B cell (primary cell): Measurements from ENCODE around the gene REPS2. TPM values are rescaled to one million over a fixed set of nuclear protein-coding genes. Genes with fewer than 3 reads are reported as not detected.

Source experiments
- ATAC-seq: fragments of 200-7000 bp; cut with Tn5 transposase; one replicate; pipeline ENCODE4 v1.10.0; 2021; ENCODE audit warnings: low read depth, mild to moderate bottlenecking, moderate number of reproducible peaks, moderate library complexity
- CTCF ChIA-PET: fragments of 350-600 bp; sonication (Branson Sonifier 250); formaldehyde crosslinking; loops from one replicate; lab custom pipeline; 2021; ENCODE audit warnings: antibody characterized with exemption, inconsistent platforms; lab: Charles Lee
- POLR2A ChIA-PET: fragments of 350-600 bp; sonication (Branson Sonifier 250); formaldehyde crosslinking; loops from one replicate; lab custom pipeline; 2021; ENCODE audit warnings: antibody characterized with exemption; lab: Charles Lee
- DNase-seq: peaks from one replicate; pipeline ENCODE4 v3.0.0; 2013
- H2AFZ ChIP-seq: 2 replicates; pipeline ENCODE4 v1.6.1; 2012; ENCODE audit warnings: mild to moderate bottlenecking, low read depth, low read length; ENCODE audit not compliant: insufficient read depth, poor library complexity, severe bottlenecking
- H3K27ac ChIP-seq, 2 donors: 1 replicate in 1 of 2; 2 replicates in 1 of 2; pipeline ENCODE4 v1.5.1; 2012 to 2013; ENCODE audit warnings: low read length in 2 of 2, mild to moderate bottlenecking in 2 of 2, moderate library complexity in 1 of 2
- H3K27me3 ChIP-seq, 4 experiments: fragments of 200-600 bp in 1 of 4; sonication (generic) in 1 of 4; replicated peaks in 1 of 4; 1 replicate in 2 of 4; 2 replicates in 2 of 4; pipeline versions ENCODE4 v1.6.1 to v1.7.0; 2013 to 2016; ENCODE audit warnings: low read length in 3 of 4, mild to moderate bottlenecking in 2 of 4, mixed read lengths in 1 of 4, moderate library complexity in 1 of 4; ENCODE audit not compliant: insufficient read depth in 4 of 4, control insufficient read depth in 3 of 4; ENCODE audit errors: control extremely low read depth in 1 of 4
- H3K36me3 ChIP-seq, 2 experiments: replicated peaks in 1 of 2; 1 replicate in 1 of 2; 2 replicates in 1 of 2; pipeline versions ENCODE4 v1.6.1 to v1.7.1; 2013; ENCODE audit warnings: low read length in 1 of 2; ENCODE audit not compliant: insufficient read depth in 2 of 2, control insufficient read depth in 1 of 2; ENCODE audit errors: control extremely low read depth in 1 of 2, extremely low read depth in 1 of 2
- H3K4me1 ChIP-seq, 2 donors: fragments of 200-600 bp in 1 of 2; sonication (generic) in 1 of 2; 1 replicate in 1 of 2; 2 replicates in 1 of 2; pipeline versions ENCODE4 v1.5.1 to v1.6.1; 2013 to 2017; ENCODE audit warnings: low read length in 2 of 2; ENCODE audit not compliant: control insufficient read depth in 2 of 2, insufficient read depth in 2 of 2
- H3K4me2 ChIP-seq: replicated peaks from 2 replicates; pipeline ENCODE3; 2012; ENCODE audit warnings: mild to moderate bottlenecking, low read depth, low read length; ENCODE audit not compliant: poor library complexity, severe bottlenecking
- H3K4me3 ChIP-seq, 5 experiments: fragments of 200-600 bp in 1 of 5; sonication (generic) in 1 of 5; 1 replicate in 3 of 5; 2 replicates in 2 of 5; pipeline versions ENCODE4 v1.5.1 to v1.7.0; 2011 to 2016; ENCODE audit warnings: low read length in 4 of 5, mild to moderate bottlenecking in 4 of 5, low read depth in 2 of 5, control low read depth in 1 of 5, moderate library complexity in 1 of 5; ENCODE audit not compliant: insufficient read depth in 1 of 5; ENCODE audit errors: control extremely low read depth in 1 of 5, extremely low read depth in 1 of 5
- H3K79me2 ChIP-seq: fragments of 200-600 bp; sonication (generic); one replicate; pipeline ENCODE4 v1.6.0; 2016; ENCODE audit warnings: low read length; ENCODE audit not compliant: control insufficient read depth, insufficient read depth
- H3K9ac ChIP-seq: fragments of 200-600 bp; sonication (generic); 2 replicates; pipeline ENCODE4 v1.6.1; 2017; ENCODE audit warnings: mild to moderate bottlenecking, low read length, moderate library complexity
- H3K9me3 ChIP-seq, 3 donors: one replicate each; pipeline versions ENCODE4 v1.6.1 to v1.7.1; 2013; ENCODE audit warnings: low read length in 2 of 3; ENCODE audit not compliant: control insufficient read depth in 2 of 3, insufficient read depth in 1 of 3; ENCODE audit errors: control extremely low read depth in 1 of 3
- H4K20me1 ChIP-seq: 2 replicates; pipeline ENCODE4 v1.6.0; 2012; ENCODE audit warnings: mild to moderate bottlenecking, low read length; ENCODE audit not compliant: insufficient read depth, control insufficient read depth, poor library complexity, severe bottlenecking
- H3K27ac Mint-ChIP-seq: one replicate; pipeline ENCODE4 v1.8.0; 2021; ENCODE audit warnings: mixed read lengths
- H3K27me3 Mint-ChIP-seq: one replicate; pipeline ENCODE4 v1.8.0; 2021; ENCODE audit warnings: mixed read lengths
- H3K4me1 Mint-ChIP-seq: one replicate; pipeline ENCODE4 v1.8.0; 2021; ENCODE audit warnings: mixed read lengths
- H3K4me3 Mint-ChIP-seq: one replicate; pipeline ENCODE4 v1.8.0; 2021; ENCODE audit warnings: mixed read lengths
- H3K9me3 Mint-ChIP-seq: one replicate; pipeline ENCODE4 v1.8.0; 2022; ENCODE audit warnings: mixed read lengths; ENCODE audit not compliant: insufficient read depth
- CTCF ChIP-seq: fragments of 200-600 bp; IDR thresholded peaks from one replicate; pipeline ENCODE4 v1.8.0; 2022; ENCODE audit warnings: antibody characterized with exemption, mild to moderate bottlenecking
- EZH2 ChIP-seq: IDR thresholded peaks from 2 replicates; pipeline ENCODE4 v1.6.1; 2012; ENCODE audit warnings: borderline replicate concordance, low read depth, mild to moderate bottlenecking, moderate library complexity, low read length; ENCODE audit not compliant: insufficient read depth, poor library complexity, severe bottlenecking
- WGBS: methylation state at CpG from one replicate; pipeline ENCODE4 v1.1.5; 2013; ENCODE audit warnings: missing lambda C conversion rate; ENCODE audit not compliant: insufficient coverage; 5-methylcytosine and 5-hydroxymethylcytosine counted together
- intact Hi-C: fragments of 100-400 bp; cut with micrococcal nuclease; formaldehyde crosslinking; loops from one replicate; pipeline ENCODE4 v1.10.0; 2022
- polyA plus RNA-seq: library from polyadenylated mRNA; depleted of rRNA; stranded (reverse); fragments of >200 nt; gene quantifications from 2 replicates; pipeline ENCODE4 v1.2.3, GENCODE V29; 2012
- total RNA-seq, 2 donors: library from RNA; stranded (reverse); fragments of 120-200 nt in 1 of 2; gene quantifications; 1 replicate in 1 of 2; 2 replicates in 1 of 2; pipeline versions ENCODE4 v1.2.3 to v1.2.4, GENCODE V29; 2013 to 2022

The REPS2 gene
- total and polyA plus RNA-seq, 2 donors (not counting 1 experiment from before 2014, with no cell fraction given) = 1.1 to 4.9 TPM

GRCh38 chrX:17014216-17014615, 67.8 kb downstream of the REPS2 start:
- no peak for DNase-seq
- Histone ChIP-seq H3K36me3 (no peaks in the 10 kb centered on the region), H3K9ac (no peak overlapping the region), H3K9me3 (no peaks in the 10 kb centered on the region), H3K4me3 (no peak overlapping the region), H3K27ac (no peak overlapping the region), H3K4me2 (no peak overlapping the region), H3K79me2 (no peaks in the 10 kb centered on the region), H3K4me1 (peaks cover 3 to 4% of the 10 kb centered on the region in 2 donors), H2AFZ (no peak overlapping the region), H3K27me3 (no peaks in the 10 kb centered on the region), H4K20me1 (no peaks in the 10 kb centered on the region)
- Mint-ChIP-seq H3K9me3 (no peaks in the 10 kb centered on the region), H3K27me3 (no peaks in the 10 kb centered on the region), H3K27ac (no peak overlapping the region), H3K4me1 (peaks cover 7% of the 10 kb centered on the region), H3K4me3 (no peak overlapping the region)
- no peak for ATAC-seq
- TF ChIP-seq CTCF (no peak), EZH2 (no peak)
- intact Hi-C loops = no loop called here
- CTCF ChIA-PET = interaction anchor here (0.8 kb wide), 1 partner anchor 188 kb away, joined by 3 read pairs; no protein-coding TSS in a partner anchor
- no CpG with 5 or more reads among the region's 3 CpGs for WGBS
- POLR2A ChIA-PET = no interaction called here

GRCh38 chrX:17017134-17017533, 70.7 kb downstream of the REPS2 start:
- ChIA-PET CTCF (no interaction called here), POLR2A (no interaction called here)
- no peak for ATAC-seq
- no peaks in the 10 kb centered on the region for H3K79me2 ChIP-seq
- H3K36me3 ChIP-seq = no peaks in the 10 kb centered on the region
- no peaks in the 10 kb centered on the region for H3K9me3 Mint-ChIP-seq
- no CpG with 5 or more reads among the region's 4 CpGs for WGBS
- no peak overlapping the region for H3K9ac ChIP-seq
- no peak overlapping the region for H3K4me3 ChIP-seq
- H3K9me3 ChIP-seq = no peaks in the 10 kb centered on the region
- H2AFZ ChIP-seq = no peak overlapping the region
- TF ChIP-seq EZH2 (no peak), CTCF (no peak)
- H3K27me3 ChIP-seq = no peaks in the 10 kb centered on the region
- no peak for DNase-seq
- H3K4me1 Mint-ChIP-seq = peaks cover 7% of the 10 kb centered on the region
- no peak overlapping the region for H3K27ac Mint-ChIP-seq
- no peak overlapping the region for H3K4me2 ChIP-seq
- no peaks in the 10 kb centered on the region for H3K27me3 Mint-ChIP-seq
- H3K4me3 Mint-ChIP-seq = no peak overlapping the region
- H3K4me1 ChIP-seq = peaks cover 3 to 4% of the 10 kb centered on the region in 2 donors
- no peak overlapping the region for H3K27ac ChIP-seq
- H4K20me1 ChIP-seq = no peaks in the 10 kb centered on the region
- intact Hi-C loops = no loop called here
